Testis (tissue), 3 donors: ENCODE measurements around the gene MYADML2. TPM values are rescaled to one million over a fixed set of nuclear protein-coding genes. Genes with fewer than 3 reads are reported as not detected.

ENCODE experiments used
- DNase-seq: peaks from one replicate; pipeline ENCODE4 v3.0.0-alpha.2; 2019
- H3K27ac ChIP-seq, 2 donors: fragments of 200-600 bp; sonication (generic); one replicate each; pipeline ENCODE4 v1.5.1; 2019
- H3K27me3 ChIP-seq: fragments of 200-600 bp; sonication (generic); one replicate; pipeline ENCODE4 v1.5.1; 2019
- H3K36me3 ChIP-seq: fragments of 200-600 bp; sonication (generic); one replicate; pipeline ENCODE4 v1.5.1; 2017; ENCODE audit warnings: low read depth; ENCODE audit errors: missing control alignments
- H3K4me1 ChIP-seq: fragments of 200-600 bp; sonication (generic); one replicate; pipeline ENCODE4 v1.5.1; 2019
- H3K4me3 ChIP-seq, 2 donors: fragments of 200-600 bp; sonication (generic); one replicate each; pipeline ENCODE4 v1.5.1; 2017 to 2019
- H3K9me3 ChIP-seq: fragments of 200-600 bp; sonication (generic); one replicate; pipeline ENCODE4 v1.5.1; 2017
- CTCF ChIP-seq, 3 experiments: fragments of 450-650 bp in 2 of 3; fragments of 200-600 bp in 1 of 3; sonication (generic) in 1 of 3; IDR thresholded peaks; one replicate each; pipeline ENCODE4 v1.5.1; 2016 to 2019; ENCODE audit warnings: antibody characterized with exemption in 3 of 3, mild to moderate bottlenecking in 2 of 3, moderate library complexity in 1 of 3
- POLR2A ChIP-seq: fragments of 450-650 bp; IDR thresholded peaks from one replicate; pipeline ENCODE4 v1.6.1; 2017; ENCODE audit warnings: antibody characterized with exemption, mild to moderate bottlenecking, moderate library complexity
- WGBS, 2 donors: methylation state at CpG; one replicate each; pipeline ENCODE4 v1.1.5; 2018; 5-methylcytosine and 5-hydroxymethylcytosine counted together
- intact Hi-C: fragments of 100-400 bp; cut with DNase I; formaldehyde crosslinking; loops from one replicate; pipeline ENCODE4 v1.15.1; 2023; ENCODE audit warnings: low total_unique reads
- polyA plus RNA-seq: library from polyadenylated mRNA; stranded (reverse); fragments of 350-450 nt; fragmentation: Illumina TruSeq; extraction: RNeasy Lipid Tissue Mini Kit (QIAGEN cat#74804); gene quantifications from one replicate; pipeline ENCODE4 v1.2.3, GENCODE V29; 2014; ENCODE audit warnings: low read depth, low replicate concordance; ENCODE audit not compliant: insufficient read depth
- total RNA-seq, 2 donors: library from RNA; depleted of rRNA; stranded (reverse); fragments of >200 nt; gene quantifications; one replicate each; pipeline ENCODE4 v1.2.3, GENCODE V29; 2016

The MYADML2 gene
- total and polyA plus RNA-seq, 3 donors from 2014 or later = 0.16 to 0.57 (median 0.25) TPM

- DNase-seq = no peak
- no peak overlapping the region for H3K4me3 ChIP-seq
- WGBS, 2 donors = 55 to 65% methylated on average over 7 to 15 of the region's 15 CpGs
- H3K27ac ChIP-seq = no peak overlapping the region
- no peaks in the 10 kb centered on the region for H3K9me3 ChIP-seq
- TF ChIP-seq CTCF (IDR thresholded peaks at IDR 0.05) = no peak
- TF ChIP-seq POLR2A = no peak
- no peaks in the 10 kb centered on the region for H3K27me3 ChIP-seq
- peaks cover 9% of the 10 kb centered on the region for H3K4me1 ChIP-seq
- no peaks in the 10 kb centered on the region for H3K36me3 ChIP-seq
- intact Hi-C loops = no loop called here
Measured at GRCh38 chr17:81931557-81932332, 15.3 kb downstream of the MYADML2 start.

- H3K27me3 ChIP-seq = no peaks in the 10 kb centered on the region
- H3K27ac ChIP-seq = no peak overlapping the region
- no peak for DNase-seq
- TF ChIP-seq CTCF (IDR thresholded peaks at IDR 0.05) = no peak
- no peak for TF ChIP-seq POLR2A
- H3K36me3 ChIP-seq = no peaks in the 10 kb centered on the region
- no peak overlapping the region for H3K4me3 ChIP-seq
- 77 to 90% methylated on average over 7 to 13 of the region's 13 CpGs for WGBS, 2 donors
- no peaks in the 10 kb centered on the region for H3K9me3 ChIP-seq
- intact Hi-C loops = no loop called here
- peaks cover 8% of the 10 kb centered on the region for H3K4me1 ChIP-seq
Measured at GRCh38 chr17:81931189-81931556, 15.9 kb downstream of the MYADML2 start.

- 75 to 87% methylated on average over 18 to 20 of the region's 20 CpGs for WGBS, 2 donors
- intact Hi-C loops = no loop called here
- Histone ChIP-seq H3K36me3 (no peaks in the 10 kb centered on the region), H3K9me3 (no peaks in the 10 kb centered on the region), H3K4me1 (peaks cover 13% of the 10 kb centered on the region), H3K27ac (no peak overlapping the region), H3K27me3 (no peaks in the 10 kb centered on the region), H3K4me3 (no peak overlapping the region)
- TF ChIP-seq POLR2A = no peak
- TF ChIP-seq CTCF (IDR thresholded peaks at IDR 0.05) = no peak
- no peak for DNase-seq
Measured at GRCh38 chr17:81930142-81931125, 16.6 kb downstream of the MYADML2 start.

GRCh38 chr17:81929253-81930141, 17.5 kb downstream of the MYADML2 start:
- TF ChIP-seq CTCF (IDR thresholded peaks at IDR 0.05) (no peak), POLR2A (no peak)
- Histone ChIP-seq H3K4me1 (peaks cover 22% of the 10 kb centered on the region), H3K4me3 (no peak overlapping the region), H3K27ac (no peak overlapping the region), H3K36me3 (no peaks in the 10 kb centered on the region), H3K27me3 (no peaks in the 10 kb centered on the region), H3K9me3 (no peaks in the 10 kb centered on the region)
- DNase-seq = no peak
- WGBS, 2 donors = 83 to 85% methylated on average over 30 to 31 of the region's 31 CpGs
- intact Hi-C loops = no loop called here
